Fibroblast of mammary gland (primary cell): ENCODE data around the gene CCDC50.
A peak's percentile ranks its signal among the peaks of the same experiment; 100 is the strongest.

Source experiments
- DNase-seq: peaks from one replicate; pipeline ENCODE4 v3.0.0-alpha.2; 2010; ENCODE audit warnings: low read depth
- H3K4me3 ChIP-seq: 2 replicates; pipeline ENCODE4 v1.5.1; 2011; ENCODE audit warnings: low read depth, mild to moderate bottlenecking, low read length, moderate library complexity; ENCODE audit not compliant: control insufficient read depth
- TF ChIP-seq, protein P1 (sequence below): conservative IDR thresholded peaks from 2 replicates; pipeline ENCODE4 v1.5.1; 2011; ENCODE audit warnings: low read depth, low read length, inconsistent platforms; ENCODE audit not compliant: control insufficient read depth, insufficient read depth

Gene CCDC50

DNA sequence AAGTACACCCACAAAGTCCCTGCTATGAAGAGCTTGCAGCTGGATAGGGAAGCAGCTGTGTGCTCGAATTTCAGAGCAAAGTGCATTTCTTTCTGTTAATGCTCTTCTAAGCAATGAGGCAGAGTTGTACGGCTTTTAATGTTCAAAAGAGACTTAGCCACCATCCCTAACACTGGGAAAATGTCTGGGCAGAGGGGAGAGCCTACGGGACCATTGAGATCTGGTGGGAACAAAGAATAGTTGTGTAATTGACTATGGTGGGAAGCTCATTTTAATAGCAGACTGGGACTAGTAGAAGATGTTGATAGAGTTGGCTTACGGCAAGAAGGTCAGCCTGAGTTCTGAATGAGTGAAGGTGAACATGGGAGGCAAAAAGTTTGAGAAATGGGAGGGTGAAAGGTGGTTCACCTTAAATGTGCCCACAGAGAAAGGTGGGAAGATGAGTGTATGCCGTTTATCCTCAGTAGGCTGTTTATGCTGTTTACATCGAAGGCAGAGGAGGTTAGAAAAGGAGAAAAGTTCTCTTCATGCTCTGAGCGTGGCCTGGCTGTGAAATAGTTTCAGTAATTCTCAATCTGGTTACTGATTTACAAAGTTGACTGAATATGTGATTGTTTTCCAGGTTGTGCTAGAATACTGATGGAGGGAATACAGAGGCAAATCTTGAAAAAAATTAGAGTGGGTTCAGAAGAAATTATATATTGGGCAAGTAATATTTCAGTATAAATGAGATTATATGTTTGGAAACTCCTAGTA is 24.0 kb downstream of the CCDC50 start:
- TF ChIP-seq, protein P1, sequence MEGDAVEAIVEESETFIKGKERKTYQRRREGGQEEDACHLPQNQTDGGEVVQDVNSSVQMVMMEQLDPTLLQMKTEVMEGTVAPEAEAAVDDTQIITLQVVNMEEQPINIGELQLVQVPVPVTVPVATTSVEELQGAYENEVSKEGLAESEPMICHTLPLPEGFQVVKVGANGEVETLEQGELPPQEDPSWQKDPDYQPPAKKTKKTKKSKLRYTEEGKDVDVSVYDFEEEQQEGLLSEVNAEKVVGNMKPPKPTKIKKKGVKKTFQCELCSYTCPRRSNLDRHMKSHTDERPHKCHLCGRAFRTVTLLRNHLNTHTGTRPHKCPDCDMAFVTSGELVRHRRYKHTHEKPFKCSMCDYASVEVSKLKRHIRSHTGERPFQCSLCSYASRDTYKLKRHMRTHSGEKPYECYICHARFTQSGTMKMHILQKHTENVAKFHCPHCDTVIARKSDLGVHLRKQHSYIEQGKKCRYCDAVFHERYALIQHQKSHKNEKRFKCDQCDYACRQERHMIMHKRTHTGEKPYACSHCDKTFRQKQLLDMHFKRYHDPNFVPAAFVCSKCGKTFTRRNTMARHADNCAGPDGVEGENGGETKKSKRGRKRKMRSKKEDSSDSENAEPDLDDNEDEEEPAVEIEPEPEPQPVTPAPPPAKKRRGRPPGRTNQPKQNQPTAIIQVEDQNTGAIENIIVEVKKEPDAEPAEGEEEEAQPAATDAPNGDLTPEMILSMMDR: no peak
- no peak for DNase-seq
- H3K4me3 ChIP-seq: no peak overlapping the region

DNA sequence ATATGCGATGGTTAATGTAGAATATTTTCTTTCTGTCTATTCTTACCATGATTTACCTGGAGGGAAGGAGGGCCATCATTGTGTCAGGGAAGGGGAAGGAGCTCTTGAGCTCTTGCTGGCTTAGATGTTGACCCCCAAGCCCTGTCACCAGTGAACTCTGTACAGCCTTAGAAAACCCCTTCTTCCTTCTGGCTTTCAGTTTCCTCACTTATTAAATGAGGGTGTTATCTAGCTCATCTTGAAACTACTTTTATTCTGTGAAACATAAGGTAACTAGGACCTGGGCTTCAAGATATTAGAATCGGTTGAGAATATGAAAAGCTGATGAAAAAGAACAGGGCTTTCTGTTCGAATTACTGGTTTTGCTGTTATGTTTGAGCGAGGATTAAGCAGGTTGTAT is 26.2 kb downstream of the CCDC50 start:
- DNase-seq: no peak
- no peak overlapping the region for H3K4me3 ChIP-seq
- TF ChIP-seq, protein P1: no peak

DNA sequence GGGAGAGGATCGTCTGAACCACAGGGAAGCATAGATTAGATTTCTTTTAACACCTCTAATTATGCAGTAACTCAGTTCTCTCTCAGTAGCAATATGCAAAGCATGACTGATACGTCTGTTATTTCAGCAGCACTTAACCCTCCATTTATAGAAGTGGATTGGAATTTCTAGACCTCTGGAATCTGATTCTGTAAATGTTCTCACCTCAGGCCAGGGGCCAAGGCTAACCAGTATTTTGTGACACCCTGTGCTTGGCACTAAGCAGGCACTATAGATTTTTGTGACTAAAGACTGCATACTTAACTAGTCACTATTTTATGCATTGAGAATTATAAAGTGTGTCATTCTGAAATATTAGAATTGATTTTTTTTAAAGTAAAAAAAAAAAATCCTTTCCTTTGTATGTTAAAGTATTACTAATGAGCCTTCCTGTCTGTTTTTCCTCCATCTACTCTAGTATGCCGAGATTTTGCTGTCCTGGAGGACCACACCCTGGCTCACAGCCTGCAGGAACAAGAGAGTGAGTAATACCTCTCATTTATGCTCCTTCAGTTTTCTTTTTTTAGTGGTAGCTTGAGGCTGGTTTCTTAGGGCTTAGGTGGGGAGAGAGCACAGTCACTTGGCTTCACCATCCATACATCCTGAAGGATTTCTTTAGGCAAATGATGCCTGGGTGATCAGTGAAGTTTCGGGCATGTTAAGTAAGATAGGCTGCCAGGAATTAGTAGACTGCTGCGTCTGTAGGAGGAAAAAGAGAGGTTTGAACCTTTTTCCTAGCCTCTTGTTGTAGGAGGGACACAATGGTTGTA is 27.6 kb downstream of the CCDC50 start:
- peak; percentile 75 for DNase-seq
- TF ChIP-seq, protein P1: no peak
- no peak overlapping the region for H3K4me3 ChIP-seq

DNA sequence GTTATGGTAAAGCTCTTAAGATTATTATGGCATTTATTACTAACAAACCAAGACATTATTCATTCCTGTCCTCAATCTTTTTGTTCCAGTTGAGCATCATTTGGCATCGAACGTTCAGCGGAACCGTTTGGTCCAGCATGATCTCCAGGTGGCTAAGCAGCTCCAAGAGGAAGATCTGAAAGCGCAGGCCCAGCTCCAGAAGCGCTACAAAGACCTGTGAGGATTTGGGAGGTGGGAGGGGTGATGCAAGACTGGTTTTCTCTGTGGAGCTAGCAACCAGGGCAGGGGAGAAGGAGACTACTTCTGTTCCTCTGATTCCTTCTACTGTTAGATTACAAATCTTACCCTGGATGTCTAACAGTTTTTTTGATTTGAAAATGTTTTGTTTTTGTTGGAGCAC is 28.7 kb downstream of the CCDC50 start:
- TF ChIP-seq, protein P1: no peak
- no peak for DNase-seq
- no peak overlapping the region for H3K4me3 ChIP-seq

DNA sequence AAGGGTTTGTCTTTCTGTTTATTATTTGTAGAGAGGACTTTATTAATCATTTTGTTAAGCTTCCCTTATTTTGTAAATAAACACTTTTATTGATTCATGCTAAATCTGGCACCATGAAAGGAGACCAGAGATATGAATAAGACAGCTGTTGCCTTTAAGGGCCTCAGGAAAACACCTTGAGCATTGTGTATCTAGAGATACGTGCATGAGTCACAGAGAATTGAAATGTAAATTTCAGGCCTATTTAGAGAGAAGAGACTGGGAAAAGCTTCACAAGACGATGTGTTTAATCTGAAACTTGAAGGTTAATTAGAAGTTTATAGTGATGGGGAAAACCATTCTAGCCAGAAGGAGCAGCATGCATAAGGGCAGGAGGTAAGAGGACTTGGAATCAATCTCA is 29.7 kb downstream of the CCDC50 start:
- no peak overlapping the region for H3K4me3 ChIP-seq
- TF ChIP-seq, protein P1: no peak
- no peak for DNase-seq

DNA sequence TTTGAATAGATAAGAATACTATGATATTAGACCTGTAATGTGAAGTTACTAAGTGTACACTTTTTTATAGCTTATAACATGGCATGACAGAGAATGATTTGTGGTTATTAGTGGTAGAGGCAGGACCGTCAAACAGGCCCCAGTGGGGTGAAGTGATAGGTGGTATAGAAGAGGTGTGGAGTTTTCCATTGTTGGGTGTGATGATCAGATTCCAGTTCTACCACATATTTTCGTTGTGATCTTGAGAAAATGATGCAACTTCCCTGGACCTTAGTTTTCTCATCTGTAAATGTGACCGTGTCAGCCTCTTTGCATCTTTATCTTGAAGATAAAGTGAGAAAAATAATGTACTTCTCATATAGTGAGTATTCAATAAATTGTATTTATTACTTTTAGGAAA is 31.4 kb downstream of the CCDC50 start:
- no peak for DNase-seq
- no peak overlapping the region for H3K4me3 ChIP-seq
- TF ChIP-seq, protein P1: no peak

DNA sequence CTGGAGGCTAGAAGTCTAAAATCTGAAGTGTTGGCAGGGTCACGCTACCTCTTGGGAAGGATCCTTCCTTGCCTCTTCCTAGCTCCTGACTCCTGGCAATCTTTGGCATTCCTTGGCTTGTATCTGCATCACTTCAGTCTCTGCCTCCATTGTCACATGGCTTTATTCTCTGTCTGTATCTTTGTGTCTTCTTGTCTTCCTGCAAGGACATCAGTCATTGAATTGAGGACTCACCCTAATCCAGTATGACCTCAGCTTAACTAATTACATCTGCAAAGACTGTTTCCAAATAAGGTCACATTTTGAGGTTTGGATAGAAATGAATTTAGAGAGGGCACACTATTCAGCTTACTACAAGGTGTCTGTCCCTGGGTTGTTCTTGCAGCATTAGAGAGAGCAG is 32.3 kb downstream of the CCDC50 start:
- TF ChIP-seq, protein P1: no peak
- DNase-seq: no peak
- H3K4me3 ChIP-seq: no peak overlapping the region
